Measurements from ENCODE around the gene CYP4F8. TPM values are rescaled to one million over a fixed set of nuclear protein-coding genes. Genes with fewer than 3 reads are reported as not detected.

Gene CYP4F8
- polyA plus RNA-seq, 2 donors, result 0.10 to 0.19 TPM

- H3K27ac ChIP-seq (ENCODE audit: low read depth in 2 of 2, low read length in 1 of 2), result no peak overlapping the region
- H3K9me3 ChIP-seq (ENCODE audit: control insufficient read depth in 2 of 2, insufficient read depth in 1 of 2, low read depth in 1 of 2, low read length in 1 of 2), result no peaks in the 10 kb centered on the region
- no peaks in the 10 kb centered on the region for H3K36me3 ChIP-seq (ENCODE audit: control insufficient read depth in 2 of 2, insufficient read depth in 2 of 2, low read length in 1 of 2)
- peaks cover 0 to 4% of the 10 kb centered on the region in 2 donors for H3K4me1 ChIP-seq (ENCODE audit: control insufficient read depth in 2 of 2, insufficient read depth in 2 of 2, low read length in 1 of 2)
- no peaks in the 10 kb centered on the region for H3K27me3 ChIP-seq (ENCODE audit: control insufficient read depth in 1 of 2, insufficient read depth in 2 of 2, low read length in 2 of 2)
- WGBS, 2 donors, result 56 to 58% methylated on average over 22 of the region's 22 CpGs
- H3K4me3 ChIP-seq (ENCODE audit: low read depth in 1 of 2, low read length in 2 of 2), result no peak overlapping the region
Observed at GRCh38 chr19:15628236-15629002, 13.4 kb downstream of the CYP4F8 start.

- H3K4me3 ChIP-seq (ENCODE audit: low read depth in 1 of 2, low read length in 2 of 2), result no peak overlapping the region
- 10 to 16% methylated on average over 25 of the region's 25 CpGs for WGBS, 2 donors
- no peak overlapping the region for H3K27ac ChIP-seq (ENCODE audit: low read depth in 2 of 2, low read length in 1 of 2)
- H3K36me3 ChIP-seq (ENCODE audit: control insufficient read depth in 2 of 2, insufficient read depth in 2 of 2, low read length in 1 of 2), result no peaks in the 10 kb centered on the region
- no peaks in the 10 kb centered on the region for H3K27me3 ChIP-seq (ENCODE audit: control insufficient read depth in 1 of 2, insufficient read depth in 2 of 2, low read length in 2 of 2)
- H3K4me1 ChIP-seq (ENCODE audit: control insufficient read depth in 2 of 2, insufficient read depth in 2 of 2, low read length in 1 of 2), result peaks cover 0 to 4% of the 10 kb centered on the region in 2 donors
- H3K9me3 ChIP-seq (ENCODE audit: control insufficient read depth in 2 of 2, insufficient read depth in 1 of 2, low read depth in 1 of 2, low read length in 1 of 2), result no peaks in the 10 kb centered on the region
Observed at GRCh38 chr19:15629003-15629880, 14.2 kb downstream of the CYP4F8 start.

GRCh38 chr19:15631817-15632216, 16.8 kb downstream of the CYP4F8 start:
- WGBS, 2 donors, result 2 to 3% methylated on average over 8 to 9 of the region's 9 CpGs
- no peak overlapping the region for H3K27ac ChIP-seq (ENCODE audit: low read depth in 2 of 2, low read length in 1 of 2)
- no peaks in the 10 kb centered on the region for H3K36me3 ChIP-seq (ENCODE audit: control insufficient read depth in 2 of 2, insufficient read depth in 2 of 2, low read length in 1 of 2)
- H3K9me3 ChIP-seq (ENCODE audit: control insufficient read depth in 2 of 2, insufficient read depth in 1 of 2, low read depth in 1 of 2, low read length in 1 of 2), result no peaks in the 10 kb centered on the region
- H3K27me3 ChIP-seq (ENCODE audit: control insufficient read depth in 1 of 2, insufficient read depth in 2 of 2, low read length in 2 of 2), result no peaks in the 10 kb centered on the region
- peaks cover 4 to 11% of the 10 kb centered on the region in 2 donors for H3K4me1 ChIP-seq (ENCODE audit: control insufficient read depth in 2 of 2, insufficient read depth in 2 of 2, low read length in 1 of 2)
- H3K4me3 ChIP-seq (ENCODE audit: low read depth in 1 of 2, low read length in 2 of 2), result no peak overlapping the region

- Histone ChIP-seq H3K9me3 (ENCODE audit: control insufficient read depth in 2 of 2, insufficient read depth in 1 of 2, low read depth in 1 of 2, low read length in 1 of 2) (no peaks in the 10 kb centered on the region), H3K27ac (ENCODE audit: low read depth in 2 of 2, low read length in 1 of 2) (no peak overlapping the region), H3K36me3 (ENCODE audit: control insufficient read depth in 2 of 2, insufficient read depth in 2 of 2, low read length in 1 of 2) (no peaks in the 10 kb centered on the region), H3K27me3 (ENCODE audit: control insufficient read depth in 1 of 2, insufficient read depth in 2 of 2, low read length in 2 of 2) (no peaks in the 10 kb centered on the region), H3K4me3 (ENCODE audit: low read depth in 1 of 2, low read length in 2 of 2) (no peak overlapping the region), H3K4me1 (ENCODE audit: control insufficient read depth in 2 of 2, insufficient read depth in 2 of 2, low read length in 1 of 2) (peaks cover 4 to 11% of the 10 kb centered on the region in 2 donors)
- WGBS, 2 donors, result 54 to 59% methylated on average over 5 of the region's 5 CpGs
Observed at GRCh38 chr19:15633082-15633835, 18.2 kb downstream of the CYP4F8 start.

- peaks cover 2 to 11% of the 10 kb centered on the region in 2 donors for H3K4me1 ChIP-seq (ENCODE audit: control insufficient read depth in 2 of 2, insufficient read depth in 2 of 2, low read length in 1 of 2)
- no peaks in the 10 kb centered on the region for H3K9me3 ChIP-seq (ENCODE audit: control insufficient read depth in 2 of 2, insufficient read depth in 1 of 2, low read depth in 1 of 2, low read length in 1 of 2)
- 71 to 74% methylated on average over 3 of the region's 3 CpGs for WGBS, 2 donors
- H3K27ac ChIP-seq (ENCODE audit: low read depth in 2 of 2, low read length in 1 of 2), result no peak overlapping the region
- H3K27me3 ChIP-seq (ENCODE audit: control insufficient read depth in 1 of 2, insufficient read depth in 2 of 2, low read length in 2 of 2), result no peaks in the 10 kb centered on the region
- H3K36me3 ChIP-seq (ENCODE audit: control insufficient read depth in 2 of 2, insufficient read depth in 2 of 2, low read length in 1 of 2), result no peaks in the 10 kb centered on the region
- H3K4me3 ChIP-seq (ENCODE audit: low read depth in 1 of 2, low read length in 2 of 2), result no peak overlapping the region
Observed at GRCh38 chr19:15634105-15634504, 19.1 kb downstream of the CYP4F8 start.

- H3K4me3 ChIP-seq (ENCODE audit: low read depth in 1 of 2, low read length in 2 of 2), result no peak overlapping the region
- no peaks in the 10 kb centered on the region for H3K9me3 ChIP-seq (ENCODE audit: control insufficient read depth in 2 of 2, insufficient read depth in 1 of 2, low read depth in 1 of 2, low read length in 1 of 2)
- peak overlapping the region in 1 of 2 donors; percentile 40 for H3K27ac ChIP-seq (ENCODE audit: low read depth in 2 of 2, low read length in 1 of 2)
- 54 to 58% methylated on average over 2 of the region's 2 CpGs for WGBS, 2 donors
- peaks cover 0 to 18% of the 10 kb centered on the region in 2 donors for H3K4me1 ChIP-seq (ENCODE audit: control insufficient read depth in 2 of 2, insufficient read depth in 2 of 2, low read length in 1 of 2)
- H3K36me3 ChIP-seq (ENCODE audit: control insufficient read depth in 2 of 2, insufficient read depth in 2 of 2, low read length in 1 of 2), result no peaks in the 10 kb centered on the region
- no peaks in the 10 kb centered on the region for H3K27me3 ChIP-seq (ENCODE audit: control insufficient read depth in 1 of 2, insufficient read depth in 2 of 2, low read length in 2 of 2)
Observed at GRCh38 chr19:15635016-15635805, 20.2 kb downstream of the CYP4F8 start.

- peaks cover 0 to 18% of the 10 kb centered on the region in 2 donors for H3K4me1 ChIP-seq (ENCODE audit: control insufficient read depth in 2 of 2, insufficient read depth in 2 of 2, low read length in 1 of 2)
- WGBS, 2 donors, result 76 to 83% methylated on average over 2 of the region's 2 CpGs
- H3K27me3 ChIP-seq (ENCODE audit: control insufficient read depth in 1 of 2, insufficient read depth in 2 of 2, low read length in 2 of 2), result no peaks in the 10 kb centered on the region
- no peaks in the 10 kb centered on the region for H3K36me3 ChIP-seq (ENCODE audit: control insufficient read depth in 2 of 2, insufficient read depth in 2 of 2, low read length in 1 of 2)
- H3K9me3 ChIP-seq (ENCODE audit: control insufficient read depth in 2 of 2, insufficient read depth in 1 of 2, low read depth in 1 of 2, low read length in 1 of 2), result no peaks in the 10 kb centered on the region
- no peak overlapping the region for H3K4me3 ChIP-seq (ENCODE audit: low read depth in 1 of 2, low read length in 2 of 2)
- H3K27ac ChIP-seq (ENCODE audit: low read depth in 2 of 2, low read length in 1 of 2), result peak overlapping the region in 1 of 2 donors; percentile 40
Observed at GRCh38 chr19:15636026-15636425, 21.0 kb downstream of the CYP4F8 start.

GRCh38 chr19:15639596-15639995, 24.6 kb downstream of the CYP4F8 start:
- peaks cover 8 to 30% of the 10 kb centered on the region in 2 donors for H3K4me1 ChIP-seq (ENCODE audit: control insufficient read depth in 2 of 2, insufficient read depth in 2 of 2, low read length in 1 of 2)
- H3K4me3 ChIP-seq (ENCODE audit: low read depth in 1 of 2, low read length in 2 of 2), result no peak overlapping the region
- no peaks in the 10 kb centered on the region for H3K9me3 ChIP-seq (ENCODE audit: control insufficient read depth in 2 of 2, insufficient read depth in 1 of 2, low read depth in 1 of 2, low read length in 1 of 2)
- H3K27ac ChIP-seq (ENCODE audit: low read depth in 2 of 2, low read length in 1 of 2), result peak overlapping the region; percentile 84 to 92
- H3K36me3 ChIP-seq (ENCODE audit: control insufficient read depth in 2 of 2, insufficient read depth in 2 of 2, low read length in 1 of 2), result peaks cover 0 to 2% of the 10 kb centered on the region in 2 donors
- H3K27me3 ChIP-seq (ENCODE audit: control insufficient read depth in 1 of 2, insufficient read depth in 2 of 2, low read length in 2 of 2), result no peaks in the 10 kb centered on the region

Measured in esophagus (tissue), 2 donors.